Keratinocyte (primary cell): ENCODE results near the gene GALNS. TPM values are rescaled to one million over a fixed set of nuclear protein-coding genes. Genes with fewer than 3 reads are reported as not detected.

Experiments
- DNase-seq: peaks from one replicate; pipeline ENCODE4 v3.0.0-alpha.2; 2011; ENCODE audit warnings: low read depth, missing footprints, low spot score
- FAIRE-seq: peaks from 2 replicates; lab custom pipeline; 2011; peaks lifted over from hg19 to GRCh38; lab: Jason Lieb, UNC
- H2AFZ ChIP-seq: 2 replicates; pipeline ENCODE4 v1.6.0; 2012; ENCODE audit warnings: low read length, control low read depth, inconsistent platforms; ENCODE audit not compliant: control insufficient read depth
- H3K27ac ChIP-seq: 2 replicates; pipeline ENCODE4 v1.5.1; 2011; ENCODE audit warnings: low read length; ENCODE audit not compliant: control insufficient read depth, insufficient read depth
- H3K27me3 ChIP-seq: 3 replicates; pipeline ENCODE4 v1.6.0; 2011; ENCODE audit warnings: low read length; ENCODE audit not compliant: control insufficient read depth, insufficient read depth; ENCODE audit errors: extremely low read depth
- H3K36me3 ChIP-seq, 2 experiments: 2 replicates in 1 of 2; 3 replicates in 1 of 2; pipeline ENCODE4 v1.5.1; 2011; ENCODE audit warnings: low read length in 2 of 2, mild to moderate bottlenecking in 1 of 2; ENCODE audit not compliant: control insufficient read depth in 2 of 2, insufficient read depth in 2 of 2; ENCODE audit errors: extremely low read depth in 1 of 2
- H3K4me1 ChIP-seq: 3 replicates; pipeline ENCODE4 v1.5.1; 2011; ENCODE audit warnings: low read length; ENCODE audit not compliant: control insufficient read depth, insufficient read depth; ENCODE audit errors: extremely low read depth
- H3K4me2 ChIP-seq: 3 replicates; pipeline ENCODE4 v1.6.0; 2011; ENCODE audit warnings: low read depth, low read length; ENCODE audit not compliant: control insufficient read depth, insufficient read depth; ENCODE audit errors: extremely low read depth
- H3K4me3 ChIP-seq, 3 experiments: fragments of 200-600 bp in 1 of 3; sonication (generic) in 1 of 3; 2 replicates in 2 of 3; 3 replicates in 1 of 3; pipeline ENCODE4 v1.5.1; 2011 to 2016; ENCODE audit warnings: low read length in 3 of 3, mild to moderate bottlenecking in 3 of 3, control low read depth in 2 of 3, inconsistent platforms in 1 of 3, low read depth in 1 of 3, mixed read lengths in 1 of 3, mixed run types in 1 of 3, moderate library complexity in 1 of 3; ENCODE audit not compliant: control insufficient read depth in 2 of 3, insufficient read depth in 2 of 3; ENCODE audit errors: extremely low read depth in 1 of 3
- H3K79me2 ChIP-seq: 2 replicates; pipeline ENCODE4 v1.6.0; 2012; ENCODE audit warnings: low read length; ENCODE audit not compliant: control insufficient read depth, insufficient read depth
- H3K9ac ChIP-seq: 3 replicates; pipeline ENCODE4 v1.6.0; 2011; ENCODE audit warnings: low read length; ENCODE audit not compliant: control insufficient read depth, insufficient read depth; ENCODE audit errors: extremely low read depth
- H3K9me1 ChIP-seq: 3 replicates; pipeline ENCODE4 v1.6.0; 2011; ENCODE audit warnings: low read length; ENCODE audit not compliant: control insufficient read depth, insufficient read depth; ENCODE audit errors: extremely low read depth
- H3K9me3 ChIP-seq: 2 replicates; pipeline ENCODE4 v1.5.1; 2012; ENCODE audit warnings: low read depth, low read length; ENCODE audit not compliant: control insufficient read depth
- H4K20me1 ChIP-seq: 3 replicates; pipeline ENCODE4 v1.6.0; 2011; ENCODE audit warnings: low read length; ENCODE audit not compliant: control insufficient read depth, insufficient read depth; ENCODE audit errors: extremely low read depth
- EZH2 ChIP-seq: IDR thresholded peaks from one replicate; pipeline ENCODE4 v1.6.1; 2012; ENCODE audit warnings: inconsistent platforms, mild to moderate bottlenecking, low read length, moderate library complexity
- dilution Hi-C: fragments of 300-500 bp; cut with MboI; formaldehyde crosslinking; loops from one replicate; pipeline ENCODE4 v1.7.0; 2020; ENCODE audit warnings: low sequenced_read_pairs; ENCODE audit not compliant: extremely low pct_ligation_motif_present
- polyA plus RNA-seq, 5 experiments: library from polyadenylated mRNA; depleted of rRNA in 3 of 5; stranded (reverse) in 3 of 5; stranded (forward) in 1 of 5; unstranded in 1 of 5; fragments of >200 nt; gene quantifications; 1 replicate in 1 of 5; 2 replicates in 3 of 5; 3 replicates in 1 of 5; pipeline versions ENCODE4 v1.2.1 to v1.2.3, GENCODE V29; 2011 to 2012; ENCODE audit warnings: missing spikeins in 2 of 5, low read depth in 1 of 5, low replicate concordance in 1 of 5
- TF ChIP-seq, protein P1 (sequence below), 3 experiments: IDR thresholded peaks in 1 of 3; conservative IDR thresholded peaks in 1 of 3; optimal IDR thresholded peaks in 1 of 3; 2 replicates in 2 of 3; 3 replicates in 1 of 3; pipeline versions ENCODE3 to v1.5.1; 2011; ENCODE audit warnings: low read length in 3 of 3, mild to moderate bottlenecking in 3 of 3, moderate library complexity in 2 of 3, control low read depth in 1 of 3, inconsistent platforms in 1 of 3; ENCODE audit not compliant: insufficient read depth in 2 of 3; ENCODE audit errors: extremely low read depth in 1 of 3

GALNS gene
- polyA plus RNA-seq, 1 donor (not counting 4 experiments of a cell fraction or from before 2014, with no cell fraction given): 8.3 TPM

GRCh38 chr16:88842806-88843205 is 13.9 kb downstream of the GALNS start:
- no peaks in the 10 kb centered on the region for H3K27me3 ChIP-seq
- no peak overlapping the region for H3K4me3 ChIP-seq
- H3K27ac ChIP-seq: no peak overlapping the region
- dilution Hi-C loops: no loop called here
- H2AFZ ChIP-seq: no peak overlapping the region
- DNase-seq (no peak), FAIRE-seq (no peak)
- no peak for TF ChIP-seq EZH2
- TF ChIP-seq, protein P1, sequence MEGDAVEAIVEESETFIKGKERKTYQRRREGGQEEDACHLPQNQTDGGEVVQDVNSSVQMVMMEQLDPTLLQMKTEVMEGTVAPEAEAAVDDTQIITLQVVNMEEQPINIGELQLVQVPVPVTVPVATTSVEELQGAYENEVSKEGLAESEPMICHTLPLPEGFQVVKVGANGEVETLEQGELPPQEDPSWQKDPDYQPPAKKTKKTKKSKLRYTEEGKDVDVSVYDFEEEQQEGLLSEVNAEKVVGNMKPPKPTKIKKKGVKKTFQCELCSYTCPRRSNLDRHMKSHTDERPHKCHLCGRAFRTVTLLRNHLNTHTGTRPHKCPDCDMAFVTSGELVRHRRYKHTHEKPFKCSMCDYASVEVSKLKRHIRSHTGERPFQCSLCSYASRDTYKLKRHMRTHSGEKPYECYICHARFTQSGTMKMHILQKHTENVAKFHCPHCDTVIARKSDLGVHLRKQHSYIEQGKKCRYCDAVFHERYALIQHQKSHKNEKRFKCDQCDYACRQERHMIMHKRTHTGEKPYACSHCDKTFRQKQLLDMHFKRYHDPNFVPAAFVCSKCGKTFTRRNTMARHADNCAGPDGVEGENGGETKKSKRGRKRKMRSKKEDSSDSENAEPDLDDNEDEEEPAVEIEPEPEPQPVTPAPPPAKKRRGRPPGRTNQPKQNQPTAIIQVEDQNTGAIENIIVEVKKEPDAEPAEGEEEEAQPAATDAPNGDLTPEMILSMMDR (optimal IDR thresholded peaks at IDR 0.05 in 1 of 3, IDR thresholded peaks at IDR 0.05 in 1 of 3, conservative IDR thresholded peaks at IDR 0.05 in 1 of 3; ENCODE audit: extremely low read depth in 1 of 3, insufficient read depth in 2 of 3, low read length in 3 of 3): no peak
- no peak overlapping the region for H3K9ac ChIP-seq
- H3K36me3 ChIP-seq: peaks cover 0 to 14% of the 10 kb centered on the region in 2 experiments
- no peaks in the 10 kb centered on the region for H3K9me1 ChIP-seq
- H3K4me2 ChIP-seq: no peak overlapping the region
- no peaks in the 10 kb centered on the region for H3K9me3 ChIP-seq
- H3K79me2 ChIP-seq: no peaks in the 10 kb centered on the region
- no peaks in the 10 kb centered on the region for H3K4me1 ChIP-seq
- no peaks in the 10 kb centered on the region for H4K20me1 ChIP-seq

GRCh38 chr16:88842308-88842756 is 14.4 kb downstream of the GALNS start:
- no peak for TF ChIP-seq EZH2
- TF ChIP-seq, protein P1 (optimal IDR thresholded peaks at IDR 0.05 in 1 of 3, IDR thresholded peaks at IDR 0.05 in 1 of 3, conservative IDR thresholded peaks at IDR 0.05 in 1 of 3; ENCODE audit: extremely low read depth in 1 of 3, insufficient read depth in 2 of 3, low read length in 3 of 3): no peak
- no peak for FAIRE-seq

More at GRCh38 chr16:88842308-88842756, 14.4 kb downstream of the GALNS start:
- Histone ChIP-seq H3K4me1 (no peaks in the 10 kb centered on the region), H3K9me3 (no peaks in the 10 kb centered on the region), H3K79me2 (no peaks in the 10 kb centered on the region), H2AFZ (no peak overlapping the region), H3K9ac (no peak overlapping the region), H3K27me3 (no peaks in the 10 kb centered on the region), H3K36me3 (peaks cover 0 to 14% of the 10 kb centered on the region in 2 experiments), H4K20me1 (no peaks in the 10 kb centered on the region), H3K27ac (no peak overlapping the region), H3K9me1 (no peaks in the 10 kb centered on the region), H3K4me3 (no peak overlapping the region), H3K4me2 (no peak overlapping the region)
- no peak for DNase-seq
- dilution Hi-C loops: no loop called here
